PC-9 (cell line): Measurements from ENCODE around the gene HMOX2. TPM values are rescaled to one million over a fixed set of nuclear protein-coding genes. Genes with fewer than 3 reads are reported as not detected.
A peak's percentile ranks its signal among the peaks of the same experiment; 100 is the strongest.

Experiments
- BruUV-seq: library from RNA; stranded (reverse); fragments of 400-500 nt; replicated peaks from 2 replicates; lab custom pipeline; 2021; lab: Mats Ljungman, UMichigan
- CTCF ChIA-PET: fragments of 300-600 bp; sonication (Branson Sonifier 250); formaldehyde crosslinking; loops from one replicate; lab custom pipeline; 2022; ENCODE audit warnings: antibody characterized with exemption; lab: Charles Lee
- POLR2A ChIA-PET: fragments of 300-600 bp; sonication (Branson Sonifier 250); formaldehyde crosslinking; loops from one replicate; lab custom pipeline; 2022; ENCODE audit warnings: antibody characterized with exemption; ENCODE audit not compliant: unreplicated experiment; lab: Charles Lee
- DNase-seq, 2 experiments: peaks; one replicate each; pipeline versions ENCODE4 v3.0.0 to v3.0.0-alpha.2; 2015 to 2022; ENCODE audit warnings: mixed read lengths in 1 of 2
- H2AFZ ChIP-seq: fragments of 200-600 bp; sonication (generic); 2 replicates; pipeline ENCODE4 v1.8.1; 2017; ENCODE audit warnings: antibody characterized with exemption
- H3F3A ChIP-seq: fragments of 200-600 bp; sonication (generic); 2 replicates; pipeline ENCODE4 v1.8.1; 2017; ENCODE audit warnings: antibody characterized with exemption, mild to moderate bottlenecking, low read depth; ENCODE audit not compliant: insufficient read depth
- H3K27ac ChIP-seq: fragments of 200-600 bp; sonication (generic); 2 replicates; pipeline ENCODE4 v1.6.1; 2016; ENCODE audit warnings: mixed run types
- H3K27me3 ChIP-seq: fragments of 200-600 bp; sonication (generic); 2 replicates; pipeline ENCODE4 v1.6.1; 2016; ENCODE audit warnings: low read depth, mixed run types; ENCODE audit not compliant: insufficient read depth
- H3K36me3 ChIP-seq: fragments of 200-600 bp; sonication (generic); 2 replicates; pipeline ENCODE4 v1.6.1; 2016; ENCODE audit warnings: low read depth, mixed run types
- H3K4me1 ChIP-seq: fragments of 200-600 bp; sonication (generic); replicated peaks from 2 replicates; pipeline ENCODE4 v1.6.1; 2016; ENCODE audit warnings: mixed run types; ENCODE audit not compliant: insufficient read depth
- H3K4me2 ChIP-seq: fragments of 200-600 bp; sonication (generic); 2 replicates; pipeline ENCODE4 v1.6.1; 2017; ENCODE audit warnings: mixed run types
- H3K4me3 ChIP-seq: fragments of 200-600 bp; sonication (generic); 2 replicates; pipeline ENCODE4 v1.6.1; 2016; ENCODE audit warnings: mixed run types
- H3K79me2 ChIP-seq: fragments of 200-600 bp; sonication (generic); 2 replicates; pipeline ENCODE4 v1.6.1; 2017; ENCODE audit warnings: low read depth, mixed run types
- H3K9me2 ChIP-seq: fragments of 200-600 bp; sonication (generic); 2 replicates; pipeline ENCODE4 v1.8.1; 2017; ENCODE audit warnings: mild to moderate bottlenecking; ENCODE audit not compliant: insufficient read depth
- H3K9me3 ChIP-seq: fragments of 200-600 bp; sonication (generic); 2 replicates; pipeline ENCODE4 v1.8.1; 2016; ENCODE audit warnings: low read depth; ENCODE audit not compliant: insufficient read depth
- H4K20me1 ChIP-seq: fragments of 200-600 bp; sonication (generic); 2 replicates; pipeline ENCODE4 v1.8.1; 2017; ENCODE audit not compliant: insufficient read depth
- EZH2 ChIP-seq: fragments of 200-600 bp; sonication (generic); IDR thresholded peaks from 2 replicates; pipeline ENCODE4 v1.8.0; 2017; ENCODE audit warnings: antibody characterized with exemption, low read depth
- intact Hi-C: fragments of 100-400 bp; cut with micrococcal nuclease; formaldehyde crosslinking; loops from one replicate; pipeline ENCODE4 v1.10.0; 2022; ENCODE audit not compliant: unreplicated experiment
- total RNA-seq: library from RNA; stranded (reverse); gene quantifications from 2 replicates; pipeline ENCODE4 v1.2.3, GENCODE V29; 2021
- TF ChIP-seq, protein P1 (sequence below): fragments of 200-600 bp; sonication (generic); conservative IDR thresholded peaks from 2 replicates; pipeline ENCODE4 v1.6.1; 2017; ENCODE audit warnings: mixed run types, antibody characterized with exemption, mild to moderate bottlenecking, moderate library complexity

HMOX2 gene
- total RNA-seq, 1 experiment from 2014 or later = 68.1 TPM

DNA sequence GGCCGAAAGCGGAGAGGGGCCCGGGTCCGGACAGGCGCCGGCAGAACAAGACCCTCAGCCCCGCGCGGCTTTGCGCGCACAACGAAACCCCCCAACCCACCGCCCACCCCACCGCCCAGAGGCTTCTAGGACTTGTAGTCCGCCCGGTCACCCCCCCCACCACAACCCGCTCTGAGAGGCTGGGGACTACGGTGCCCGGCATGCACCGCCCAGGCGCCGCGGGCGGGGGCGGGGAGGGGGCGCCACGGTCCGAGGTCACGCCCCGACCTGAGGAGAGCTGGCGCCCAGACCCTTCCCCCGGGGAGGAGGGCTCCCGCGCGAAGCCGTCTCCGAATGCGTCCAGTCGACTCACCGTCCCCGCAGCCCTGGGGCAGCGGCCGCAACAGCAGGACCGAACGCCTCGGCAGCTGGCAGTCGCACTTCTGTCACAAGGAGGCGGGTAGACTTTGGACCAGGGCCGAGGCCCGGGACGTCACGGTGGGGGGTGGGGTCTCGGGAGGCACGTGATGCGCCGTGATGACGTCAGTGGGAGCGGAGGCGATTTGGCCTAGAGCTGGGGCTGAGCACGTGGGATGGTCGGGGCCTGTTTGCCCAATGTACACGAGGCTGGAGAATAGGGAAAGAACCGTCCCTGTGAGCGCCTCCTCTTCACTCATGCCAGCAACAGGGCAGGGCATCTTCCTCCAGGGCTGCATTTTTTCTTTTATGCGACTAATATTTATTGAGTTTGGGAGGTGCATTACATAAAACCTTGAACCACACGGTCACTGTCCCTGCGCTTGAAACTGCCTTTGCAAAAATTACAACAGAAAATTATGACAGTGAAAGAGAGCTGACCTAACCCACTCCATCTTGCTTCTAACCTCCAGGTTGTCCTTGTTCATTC is 62.4 kb downstream of the HMOX2 start, which contains the start of gene CDIP1:
TSS of gene CDIP1 (minus strand) at position 424 of the 886 bp plus-strand sequence. CDS start 24,643 bp downstream, outside the sequence.
- intact Hi-C loops = no loop called here

DNA sequence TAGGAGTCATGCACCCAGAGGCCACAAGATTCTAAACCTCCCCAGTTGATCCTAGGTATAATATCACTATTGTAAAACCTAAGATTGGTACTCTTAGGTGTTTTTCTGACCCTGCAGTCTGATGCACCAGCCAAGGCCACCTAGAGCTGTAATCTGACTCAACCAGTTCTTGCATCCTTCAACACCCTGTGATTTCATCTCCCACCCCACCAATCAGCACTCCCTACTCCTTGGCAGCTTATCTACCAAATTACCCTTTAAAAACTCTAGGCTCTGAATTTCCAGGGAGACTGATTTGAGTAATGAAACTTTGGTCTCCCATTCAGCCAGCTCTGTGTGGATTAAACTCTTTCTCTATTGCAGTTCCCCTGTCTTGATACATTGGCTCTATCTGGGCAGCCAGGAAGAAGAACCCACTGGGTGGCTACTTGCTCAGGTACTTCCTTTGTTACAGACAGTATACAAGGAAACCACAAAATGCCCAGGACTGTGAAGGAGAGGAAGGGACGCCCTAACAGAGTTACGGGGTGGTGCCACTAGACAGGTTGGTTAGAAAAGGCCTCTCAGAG is 63.6 kb downstream of the HMOX2 start:
- H3K4me1 ChIP-seq = no peaks in the 10 kb centered on the region
- ChIA-PET POLR2A (no interaction called here), CTCF (no interaction called here)
- H3K27me3 ChIP-seq = no peaks in the 10 kb centered on the region
- no peaks in the 10 kb centered on the region for H3K79me2 ChIP-seq
- H3F3A ChIP-seq = peaks cover 13% of the 10 kb centered on the region
- intact Hi-C loops = no loop called here
- no peaks in the 10 kb centered on the region for H3K36me3 ChIP-seq
- peaks cover 13% of the 10 kb centered on the region for H3K9me3 ChIP-seq
- no peak for DNase-seq
- H3K4me2 ChIP-seq = no peak overlapping the region
- no TSS peak for BruUV-seq
- H2AFZ ChIP-seq = no peak overlapping the region
- no peaks in the 10 kb centered on the region for H3K9me2 ChIP-seq
- no peak overlapping the region for H3K4me3 ChIP-seq
- H3K27ac ChIP-seq = no peak overlapping the region
- TF ChIP-seq EZH2 = no peak
- TF ChIP-seq, protein P1, sequence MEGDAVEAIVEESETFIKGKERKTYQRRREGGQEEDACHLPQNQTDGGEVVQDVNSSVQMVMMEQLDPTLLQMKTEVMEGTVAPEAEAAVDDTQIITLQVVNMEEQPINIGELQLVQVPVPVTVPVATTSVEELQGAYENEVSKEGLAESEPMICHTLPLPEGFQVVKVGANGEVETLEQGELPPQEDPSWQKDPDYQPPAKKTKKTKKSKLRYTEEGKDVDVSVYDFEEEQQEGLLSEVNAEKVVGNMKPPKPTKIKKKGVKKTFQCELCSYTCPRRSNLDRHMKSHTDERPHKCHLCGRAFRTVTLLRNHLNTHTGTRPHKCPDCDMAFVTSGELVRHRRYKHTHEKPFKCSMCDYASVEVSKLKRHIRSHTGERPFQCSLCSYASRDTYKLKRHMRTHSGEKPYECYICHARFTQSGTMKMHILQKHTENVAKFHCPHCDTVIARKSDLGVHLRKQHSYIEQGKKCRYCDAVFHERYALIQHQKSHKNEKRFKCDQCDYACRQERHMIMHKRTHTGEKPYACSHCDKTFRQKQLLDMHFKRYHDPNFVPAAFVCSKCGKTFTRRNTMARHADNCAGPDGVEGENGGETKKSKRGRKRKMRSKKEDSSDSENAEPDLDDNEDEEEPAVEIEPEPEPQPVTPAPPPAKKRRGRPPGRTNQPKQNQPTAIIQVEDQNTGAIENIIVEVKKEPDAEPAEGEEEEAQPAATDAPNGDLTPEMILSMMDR = no peak
- H4K20me1 ChIP-seq = no peaks in the 10 kb centered on the region

More for the DNA sequence above, 62.4 kb downstream of the HMOX2 start, which contains the start of gene CDIP1:
- ChIA-PET POLR2A (interaction anchor here (0.6 kb wide), 2 partner anchors 79 to 267 kb away, joined by 3 to 29 read pairs; no protein-coding TSS in a partner anchor), CTCF (interaction anchor here (0.6 kb wide), 1 partner anchor 10 kb away, joined by 11 read pairs; no protein-coding TSS in a partner anchor)
- Histone ChIP-seq H3K27me3 (no peaks in the 10 kb centered on the region), H3K36me3 (no peaks in the 10 kb centered on the region), H3K4me3 (peak within 1 kb of the TSS; percentile 76), H2AFZ (peak within 1 kb of the TSS; percentile 93), H3K4me1 (no peaks in the 10 kb centered on the region), H3K9me2 (no peaks in the 10 kb centered on the region), H3K9me3 (peaks cover 13% of the 10 kb centered on the region), H3K79me2 (no peaks in the 10 kb centered on the region), H3K4me2 (peak within 1 kb of the TSS; percentile 81), H3K27ac (no peak within 1 kb of the TSS), H3F3A (peaks cover 13% of the 10 kb centered on the region), H4K20me1 (no peaks in the 10 kb centered on the region)
- DNase-seq = peak; percentile 85 to 92
- TF ChIP-seq EZH2 = no peak
- TF ChIP-seq, protein P1 = no peak
- no TSS peak for BruUV-seq

- ChIA-PET POLR2A (interaction anchor here (0.6 kb wide), 1 partner anchor 385 kb away, joined by 7 read pairs; no protein-coding TSS in a partner anchor), CTCF (no interaction called here)
- Histone ChIP-seq H3K9me2 (no peaks in the 10 kb centered on the region), H3K4me3 (no peak overlapping the region), H3K4me2 (no peak overlapping the region), H3K9me3 (peaks cover 7% of the 10 kb centered on the region; the same call in 1 of the 2 replicates), H3K36me3 (no peaks in the 10 kb centered on the region), H3K27ac (no peak overlapping the region), H3K79me2 (no peaks in the 10 kb centered on the region), H2AFZ (no peak overlapping the region), H3K4me1 (no peaks in the 10 kb centered on the region), H3K27me3 (no peaks in the 10 kb centered on the region), H3F3A (no peaks in the 10 kb centered on the region; the same call in 1 of the 2 replicates), H4K20me1 (no peaks in the 10 kb centered on the region)
- TF ChIP-seq, protein P1 = no peak
- TF ChIP-seq EZH2 = no peak
- BruUV-seq = no TSS peak
- no peak for DNase-seq
- intact Hi-C loops = no loop called here
Observed at GRCh38 chr16:4544473-4544872, 68.3 kb downstream of the HMOX2 start.
